Stimulated activated CD8-positive, alpha-beta memory T cell treated with anti-CD3 and anti-CD28 coated beads, Interleukin-15, amount 100 ng/mL, for 48 hours (primary cell): Measurements from ENCODE around the gene PSORS1C1.

ENCODE experiments used
- DNase-seq, 2 donors: peaks; one replicate each; pipeline ENCODE4 v3.0.0-alpha.2; 2020; ENCODE audit warnings: low read depth in 2 of 2

Gene PSORS1C1

DNA sequence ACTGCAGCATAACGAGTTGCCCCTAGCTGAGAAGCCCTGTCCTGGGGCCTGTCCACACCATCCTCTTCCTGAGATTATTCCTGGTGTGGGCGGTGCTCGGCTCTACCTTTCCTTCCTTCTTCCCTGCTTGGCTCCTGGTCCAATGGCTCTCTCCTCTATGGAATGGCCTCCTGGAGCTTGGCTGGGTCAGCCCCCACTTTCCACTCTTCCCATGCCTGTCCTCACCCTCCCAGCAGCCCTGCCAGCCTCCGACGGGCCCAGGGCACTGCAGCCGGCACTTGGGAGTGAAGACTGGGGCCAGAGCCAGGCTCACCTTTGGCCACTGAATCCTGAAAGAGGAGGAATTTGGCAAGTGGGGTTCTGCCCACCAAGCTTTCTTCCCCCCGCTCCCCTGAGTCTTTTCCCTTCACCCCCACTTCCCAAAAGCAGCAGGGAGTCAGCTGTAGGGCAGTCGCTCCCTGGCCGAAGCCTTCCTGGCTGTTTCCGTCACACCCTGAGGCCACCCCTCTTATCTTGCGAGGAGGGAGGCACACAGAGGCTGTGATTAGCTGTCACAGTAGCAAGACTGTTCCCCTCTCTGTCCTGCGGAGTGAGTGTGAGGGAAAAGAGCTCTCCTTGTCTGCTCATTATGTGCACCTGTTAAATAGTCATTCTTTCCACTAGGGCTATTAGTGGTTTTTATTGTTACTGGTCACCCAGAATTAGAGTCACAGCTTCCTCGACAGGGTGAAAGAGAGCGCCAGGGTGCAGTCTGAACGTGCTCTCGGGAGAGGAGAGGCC is 12.0 kb downstream of the PSORS1C1 start:
- no peak for DNase-seq

GRCh38 chr6:31128093-31128676 is 13.6 kb downstream of the PSORS1C1 start:
- DNase-seq, result peak; percentile 37 to 51

DNA sequence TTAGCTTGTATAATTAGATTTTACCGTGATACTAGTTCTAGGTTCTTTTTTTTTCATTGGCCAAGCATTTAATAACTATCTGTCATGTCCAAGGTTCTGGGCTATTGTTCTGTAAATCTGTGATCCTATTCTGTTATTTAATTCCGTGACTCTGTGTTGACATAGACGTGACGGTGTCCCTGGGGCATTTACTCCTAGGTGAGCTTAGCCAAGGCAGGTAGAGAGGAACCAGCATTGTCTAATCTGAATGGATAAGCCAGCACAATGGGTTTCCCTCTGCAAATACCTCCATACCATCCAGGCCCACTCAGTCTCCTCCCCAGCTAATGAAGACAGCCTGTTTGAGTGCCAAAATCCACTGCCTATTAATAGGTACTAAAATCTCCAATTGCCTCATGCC is 14.5 kb downstream of the PSORS1C1 start:
- DNase-seq, result no peak

GRCh38 chr6:31130751-31131150 is 16.2 kb downstream of the PSORS1C1 start:
- DNase-seq, result no peak

GRCh38 chr6:31131595-31131994 is 17.0 kb downstream of the PSORS1C1 start:
- DNase-seq, result no peak

- no peak for DNase-seq
Observed at GRCh38 chr6:31132806-31133205, 18.2 kb downstream of the PSORS1C1 start.

- no peak for DNase-seq
Observed at GRCh38 chr6:31135710-31136109, 21.1 kb downstream of the PSORS1C1 start.

DNA sequence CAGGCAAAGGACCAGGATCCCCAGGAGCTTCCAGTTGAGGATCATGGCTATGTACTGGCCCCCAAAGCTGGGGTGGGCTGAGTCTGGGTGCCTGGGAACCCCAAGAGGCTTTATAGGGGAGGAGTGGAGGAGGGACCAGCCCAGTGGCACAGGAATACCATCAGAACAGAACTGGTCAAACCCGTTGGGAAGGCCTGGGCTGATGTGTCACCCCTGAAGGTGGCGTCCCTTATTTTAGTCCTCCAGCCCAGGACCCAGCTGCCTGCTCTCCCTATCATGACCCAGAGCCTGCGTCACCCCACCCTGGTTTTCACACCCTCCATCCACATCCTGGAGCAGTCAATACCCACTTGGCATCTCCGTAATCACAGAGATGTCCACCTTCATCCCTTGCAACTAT is 24.4 kb downstream of the PSORS1C1 start, which contains the start of gene PSORS1C2:
TSS of gene PSORS1C2 (minus strand) at position 85 of the 400 bp plus-strand sequence. CDS start at position 45, 40 bp downstream.
- DNase-seq, result no peak

- DNase-seq, result no peak
Observed at GRCh38 chr6:31139599-31139998, 25.0 kb downstream of the PSORS1C1 start.

GRCh38 chr6:31140643-31141042 is 26.0 kb downstream of the PSORS1C1 start:
- no peak for DNase-seq

- no peak for DNase-seq
Observed at GRCh38 chr6:31142361-31142761, 27.8 kb downstream of the PSORS1C1 start.

- DNase-seq, result no peak
Observed at GRCh38 chr6:31143148-31143547, 28.5 kb downstream of the PSORS1C1 start.

DNA sequence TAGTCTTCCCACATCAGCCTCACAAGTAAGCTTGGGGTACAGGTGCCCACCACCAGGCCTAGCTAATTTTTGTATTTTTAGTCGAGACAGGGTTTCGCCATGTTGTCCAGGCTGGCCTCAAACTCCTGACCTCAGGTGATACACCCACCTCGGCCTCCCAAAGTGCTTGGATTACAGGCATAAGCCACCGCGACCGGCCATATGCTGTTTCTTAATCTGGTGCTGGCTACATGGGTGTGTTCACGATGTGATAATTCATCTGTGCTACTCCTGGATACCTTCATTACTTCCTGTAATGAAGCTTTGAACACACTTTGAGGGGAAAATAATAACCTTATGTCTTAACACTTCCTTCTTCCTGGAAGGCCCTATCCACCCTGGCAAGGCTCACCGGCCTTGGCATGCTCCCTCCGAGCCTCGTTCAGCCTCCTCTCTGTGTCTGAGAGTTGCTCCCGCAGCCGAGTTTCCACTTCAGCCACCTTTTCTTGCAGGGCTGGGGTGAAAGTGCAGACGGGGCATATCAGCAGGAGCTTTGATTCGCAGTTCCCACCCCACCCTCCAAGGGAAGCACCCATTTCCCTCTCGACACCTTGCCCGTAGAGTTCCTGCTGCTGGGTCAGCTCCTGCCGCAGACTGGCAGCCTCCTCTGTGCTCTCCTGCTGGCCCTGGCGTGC is 29.8 kb downstream of the PSORS1C1 start:
- no peak for DNase-seq

GRCh38 chr6:31144970-31145340 is 30.4 kb downstream of the PSORS1C1 start:
- DNase-seq, result no peak

GRCh38 chr6:31145386-31145785 is 30.8 kb downstream of the PSORS1C1 start:
- DNase-seq, result no peak

- DNase-seq, result no peak
Observed at GRCh38 chr6:31149827-31150447, 35.3 kb downstream of the PSORS1C1 start.

DNA sequence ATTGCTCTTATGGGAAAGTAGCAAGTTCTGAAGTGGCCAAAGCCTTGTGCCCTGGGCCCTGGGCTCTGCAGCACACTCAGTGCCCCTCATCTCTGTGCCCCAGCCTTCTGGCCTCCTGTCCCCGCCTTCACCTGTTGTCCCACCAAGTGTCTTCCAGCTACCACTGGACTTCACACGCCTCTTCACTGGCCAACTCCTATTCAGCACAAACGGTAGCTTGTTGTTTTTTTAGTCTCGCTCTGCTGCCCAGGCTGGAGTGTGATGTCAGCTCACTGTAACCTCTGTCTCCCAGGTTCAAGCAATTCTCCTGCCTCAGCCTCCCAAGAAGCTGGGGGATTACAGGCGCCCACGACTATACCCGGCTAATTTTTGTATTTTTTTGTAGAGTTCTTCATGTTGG is 38.2 kb downstream of the PSORS1C1 start:
- DNase-seq, result no peak

DNA sequence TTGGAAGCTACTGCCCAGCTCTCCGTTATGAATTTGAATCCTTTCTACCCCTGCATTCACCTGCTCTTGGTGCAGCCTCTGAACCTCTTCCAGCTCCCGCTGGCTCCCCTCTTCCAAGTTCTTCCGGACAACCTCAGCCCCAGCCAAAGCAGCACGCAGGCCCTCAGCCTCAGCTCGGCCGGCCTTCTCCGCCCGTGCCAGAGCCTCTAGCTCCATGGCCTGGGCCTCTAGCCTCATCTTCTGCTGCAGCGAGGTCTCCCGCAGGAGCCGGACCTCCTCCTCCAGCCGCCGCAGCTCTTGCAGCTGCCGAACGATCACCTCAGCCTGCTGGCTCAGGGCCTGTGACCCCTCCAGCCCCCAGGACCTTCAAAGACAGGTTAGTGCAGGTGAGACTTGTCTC is 39.8 kb downstream of the PSORS1C1 start:
- DNase-seq, result no peak

DNA sequence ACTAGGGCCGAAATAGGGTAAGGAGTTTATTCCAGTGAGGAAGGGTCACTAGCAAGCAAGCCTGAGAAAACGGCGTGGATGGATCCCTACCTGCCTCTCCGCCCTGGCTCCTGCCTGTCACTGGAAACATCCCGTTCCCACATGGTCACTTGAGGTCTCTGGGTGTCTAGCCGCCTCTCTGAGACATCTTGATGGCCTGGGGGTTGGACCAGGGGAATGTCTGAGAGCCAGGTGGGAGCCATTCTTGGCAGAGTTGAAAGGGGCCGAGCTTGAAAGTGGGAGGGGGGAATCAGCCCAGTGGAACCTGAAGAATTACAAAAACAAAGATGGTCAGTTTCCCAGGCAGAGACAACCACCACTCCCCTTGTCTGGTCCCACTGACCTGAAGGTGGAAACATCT is 42.0 kb downstream of the PSORS1C1 start:
- DNase-seq, result no peak

- no peak for DNase-seq
Observed at GRCh38 chr6:31157513-31158139, 43.0 kb downstream of the PSORS1C1 start, which contains the start of gene CCHCR1. TSS of gene CCHCR1 (minus strand) at chr6:31157802. CDS start at chr6:31157600, 202 bp downstream.

DNA sequence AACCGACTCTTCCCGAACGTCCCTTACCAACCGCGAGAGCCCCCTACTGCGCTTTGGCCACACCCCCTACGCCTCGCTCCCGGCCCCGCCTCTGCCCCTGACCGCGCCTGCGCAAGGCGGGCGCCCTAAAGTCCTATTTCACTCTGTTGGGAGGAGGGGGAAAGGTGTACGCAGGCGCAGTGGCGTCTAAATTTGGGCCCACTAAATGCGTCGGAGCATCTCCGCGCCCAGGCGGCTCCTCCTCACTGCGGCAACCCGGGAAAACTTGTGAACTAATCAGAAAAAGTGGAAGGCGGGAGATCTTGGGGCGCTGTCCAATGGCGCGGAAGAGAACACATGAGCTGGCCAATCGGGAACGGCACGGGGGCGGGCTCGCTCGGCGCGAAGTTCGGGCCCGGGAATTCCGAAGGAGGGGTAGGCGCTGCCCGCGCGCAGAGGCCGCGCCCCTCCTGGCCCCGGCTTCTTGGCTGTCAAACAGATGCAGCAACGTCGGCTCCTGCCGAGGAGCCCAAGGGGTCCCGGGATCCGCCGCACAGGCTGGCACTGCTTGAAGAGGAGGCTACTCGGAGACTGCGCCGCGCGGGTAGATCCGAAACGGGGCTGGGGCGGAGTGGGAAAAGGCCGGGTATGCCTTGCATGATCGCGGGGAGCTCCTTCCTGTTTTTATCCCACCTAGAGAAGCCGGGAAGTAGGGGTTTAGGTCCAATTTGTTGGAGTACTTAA is 43.7 kb downstream of the PSORS1C1 start, which contains the start of gene TCF19:
TSS of gene TCF19 (plus strand) at position 450 of the 723 bp plus-strand sequence. CDS start 881 bp downstream, outside the sequence.
- peak; percentile 98 to 99 for DNase-seq
